ENCODE measurements around the gene SENP7. TPM values are rescaled to one million over a fixed set of nuclear protein-coding genes. Genes with fewer than 3 reads are reported as not detected.

The SENP7 gene
- polyA plus RNA-seq, 1 of the 3 experiments (the other 2 are of a cell fraction), result 2.7 TPM

DNA sequence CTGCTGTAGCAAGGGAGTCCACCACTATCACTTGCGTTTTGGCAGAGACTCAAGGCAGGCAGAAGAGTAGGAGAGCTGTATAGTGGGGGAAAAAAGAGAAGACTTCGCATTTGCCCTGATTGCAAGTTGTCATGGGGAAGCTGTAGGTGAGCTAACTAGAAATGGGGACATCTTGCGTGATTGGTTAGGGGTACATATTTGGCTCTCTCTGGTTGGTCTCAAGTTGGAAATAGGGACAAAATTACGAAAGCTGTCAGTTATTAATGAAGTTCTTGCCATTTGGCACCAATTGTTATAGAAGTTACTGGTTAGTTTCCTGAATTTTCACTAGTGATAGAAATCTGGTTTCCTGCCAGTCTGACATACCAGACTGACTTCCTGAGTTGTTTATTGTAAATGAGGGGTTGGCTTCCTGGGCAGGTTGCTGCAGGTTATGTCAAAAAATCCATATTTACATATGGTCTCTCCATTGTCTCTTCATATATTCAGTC lies 8.2 kb upstream of the SENP7 start:
- H3K27me3 ChIP-seq (ENCODE audit: insufficient read depth), result no peaks in the 10 kb centered on the region
- no peak overlapping the region for H3K4me2 ChIP-seq
- H3F3A ChIP-seq (replicated peaks; ENCODE audit: insufficient read depth), result peaks cover 2% of the 10 kb centered on the region
- no peaks in the 10 kb centered on the region for H3K9me3 ChIP-seq
- POLR2A ChIA-PET, result no interaction called here
- H3K4me1 ChIP-seq (ENCODE audit: control insufficient read depth in 1 of 2, insufficient read depth in 2 of 2, low read depth in 1 of 2, low read length in 1 of 2), result no peaks in the 10 kb centered on the region
- no peak overlapping the region for H3K9ac ChIP-seq
- TF ChIP-seq TEAD4 (IDR thresholded peaks at IDR 0.05; ENCODE audit: borderline replicate concordance, insufficient read depth), result no peak
- TF ChIP-seq, protein P1, sequence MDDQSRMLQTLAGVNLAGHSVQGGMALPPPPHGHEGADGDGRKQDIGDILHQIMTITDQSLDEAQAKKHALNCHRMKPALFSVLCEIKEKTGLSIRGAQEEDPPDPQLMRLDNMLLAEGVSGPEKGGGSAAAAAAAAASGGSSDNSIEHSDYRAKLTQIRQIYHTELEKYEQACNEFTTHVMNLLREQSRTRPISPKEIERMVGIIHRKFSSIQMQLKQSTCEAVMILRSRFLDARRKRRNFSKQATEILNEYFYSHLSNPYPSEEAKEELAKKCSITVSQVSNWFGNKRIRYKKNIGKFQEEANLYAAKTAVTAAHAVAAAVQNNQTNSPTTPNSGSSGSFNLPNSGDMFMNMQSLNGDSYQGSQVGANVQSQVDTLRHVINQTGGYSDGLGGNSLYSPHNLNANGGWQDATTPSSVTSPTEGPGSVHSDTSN (IDR thresholded peaks at IDR 0.05), result no peak
- TF ChIP-seq RAD21 (IDR thresholded peaks at IDR 0.05; ENCODE audit: low read length), result no peak
- TF ChIP-seq MXI1 (IDR thresholded peaks at IDR 0.05; ENCODE audit: low read depth, low read length), result no peak
- TF ChIP-seq FOXM1 (IDR thresholded peaks at IDR 0.05; ENCODE audit: low read depth), result no peak
- TF ChIP-seq, protein P2, sequence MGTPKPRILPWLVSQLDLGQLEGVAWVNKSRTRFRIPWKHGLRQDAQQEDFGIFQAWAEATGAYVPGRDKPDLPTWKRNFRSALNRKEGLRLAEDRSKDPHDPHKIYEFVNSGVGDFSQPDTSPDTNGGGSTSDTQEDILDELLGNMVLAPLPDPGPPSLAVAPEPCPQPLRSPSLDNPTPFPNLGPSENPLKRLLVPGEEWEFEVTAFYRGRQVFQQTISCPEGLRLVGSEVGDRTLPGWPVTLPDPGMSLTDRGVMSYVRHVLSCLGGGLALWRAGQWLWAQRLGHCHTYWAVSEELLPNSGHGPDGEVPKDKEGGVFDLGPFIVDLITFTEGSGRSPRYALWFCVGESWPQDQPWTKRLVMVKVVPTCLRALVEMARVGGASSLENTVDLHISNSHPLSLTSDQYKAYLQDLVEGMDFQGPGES (IDR thresholded peaks at IDR 0.05; ENCODE audit: low read depth, low read length), result no peak
- TF ChIP-seq YY1 (IDR thresholded peaks at IDR 0.05; ENCODE audit: low read depth), result no peak
- no peak for TF ChIP-seq CHD2 (IDR thresholded peaks at IDR 0.05; ENCODE audit: low read length, partially characterized antibody)
- TF ChIP-seq RXRA (IDR thresholded peaks at IDR 0.05; ENCODE audit: borderline replicate concordance, low read depth), result no peak
- H4K20me1 ChIP-seq (ENCODE audit: insufficient read depth), result no peaks in the 10 kb centered on the region
- no peak overlapping the region for H3K4me3 ChIP-seq (ENCODE audit: low read depth in 2 of 2, low read length in 1 of 2)
- CTCF ChIA-PET, result interaction anchor here (1.5 kb wide), 1 partner anchor 52 kb away, joined by 4 read pairs; the partner anchor contains the start of gene PCNP
- DNase-seq, result no peak
- no peaks in the 10 kb centered on the region for H3K9me2 ChIP-seq
- 75% methylated on average over 4 of the region's 4 CpGs for WGBS (ENCODE audit: low lambda C conversion rate)
- no peaks in the 10 kb centered on the region for H3K79me2 ChIP-seq (ENCODE audit: insufficient read depth)
- no peaks in the 10 kb centered on the region for H3K36me3 ChIP-seq (replicated peaks in 1 of 2; ENCODE audit: control insufficient read depth in 1 of 2, insufficient read depth in 2 of 2, low read length in 1 of 2)
- H3K27ac ChIP-seq (ENCODE audit: low read depth in 2 of 2, low read length in 1 of 2), result no peak overlapping the region
- no peak overlapping the region for H2AFZ ChIP-seq (ENCODE audit: low read depth)

DNA sequence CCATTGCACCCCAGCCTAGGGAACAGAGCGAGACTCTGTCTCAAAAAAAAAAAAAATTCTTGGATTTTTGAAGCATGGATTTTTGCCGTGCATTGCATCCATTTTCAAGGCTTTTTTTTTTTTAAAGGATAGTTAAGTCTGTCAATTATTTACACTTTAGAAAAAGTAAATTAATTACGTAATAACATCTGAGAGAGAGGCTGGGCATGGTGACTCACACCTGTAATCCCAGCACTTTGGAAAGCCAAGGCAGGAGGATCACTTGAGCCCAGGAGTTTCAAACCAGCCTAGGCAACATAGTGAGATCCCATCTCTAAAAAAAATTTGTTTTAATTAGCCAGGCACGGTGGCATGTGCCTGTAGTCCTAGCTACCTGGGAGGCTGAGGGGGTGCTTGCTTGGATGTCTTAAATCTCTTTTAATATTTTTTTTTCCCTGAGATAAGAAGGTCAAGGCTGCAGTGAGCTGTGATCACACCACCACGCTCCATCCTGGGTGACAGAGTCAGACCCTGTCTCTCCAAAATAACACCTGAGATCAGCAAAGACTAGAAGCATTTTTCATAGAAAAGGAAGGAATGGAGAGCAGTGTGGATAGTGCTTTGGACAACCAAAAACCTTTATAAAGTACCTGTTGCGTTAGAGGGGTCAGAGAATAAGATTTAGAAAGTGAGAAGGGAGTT lies 6.8 kb upstream of the SENP7 start:
- 76% methylated on average over 6 of the region's 6 CpGs for WGBS (ENCODE audit: low lambda C conversion rate)
- Histone ChIP-seq H3K9ac (no peak overlapping the region), H3K4me3 (ENCODE audit: low read depth in 2 of 2, low read length in 1 of 2) (no peak overlapping the region), H3F3A (replicated peaks; ENCODE audit: insufficient read depth) (peaks cover 2% of the 10 kb centered on the region), H3K4me2 (no peak overlapping the region), H3K79me2 (ENCODE audit: insufficient read depth) (no peaks in the 10 kb centered on the region), H4K20me1 (ENCODE audit: insufficient read depth) (no peaks in the 10 kb centered on the region), H3K27ac (ENCODE audit: low read depth in 2 of 2, low read length in 1 of 2) (no peak overlapping the region), H3K27me3 (ENCODE audit: insufficient read depth) (no peaks in the 10 kb centered on the region), H3K36me3 (replicated peaks in 1 of 2; ENCODE audit: control insufficient read depth in 1 of 2, insufficient read depth in 2 of 2, low read length in 1 of 2) (no peaks in the 10 kb centered on the region), H3K4me1 (ENCODE audit: control insufficient read depth in 1 of 2, insufficient read depth in 2 of 2, low read depth in 1 of 2, low read length in 1 of 2) (no peaks in the 10 kb centered on the region), H3K9me2 (no peaks in the 10 kb centered on the region), H2AFZ (ENCODE audit: low read depth) (no peak overlapping the region), H3K9me3 (no peaks in the 10 kb centered on the region)
- ChIA-PET CTCF (no interaction called here), POLR2A (no interaction called here)
- DNase-seq, result no peak
- TF ChIP-seq, protein P3, sequence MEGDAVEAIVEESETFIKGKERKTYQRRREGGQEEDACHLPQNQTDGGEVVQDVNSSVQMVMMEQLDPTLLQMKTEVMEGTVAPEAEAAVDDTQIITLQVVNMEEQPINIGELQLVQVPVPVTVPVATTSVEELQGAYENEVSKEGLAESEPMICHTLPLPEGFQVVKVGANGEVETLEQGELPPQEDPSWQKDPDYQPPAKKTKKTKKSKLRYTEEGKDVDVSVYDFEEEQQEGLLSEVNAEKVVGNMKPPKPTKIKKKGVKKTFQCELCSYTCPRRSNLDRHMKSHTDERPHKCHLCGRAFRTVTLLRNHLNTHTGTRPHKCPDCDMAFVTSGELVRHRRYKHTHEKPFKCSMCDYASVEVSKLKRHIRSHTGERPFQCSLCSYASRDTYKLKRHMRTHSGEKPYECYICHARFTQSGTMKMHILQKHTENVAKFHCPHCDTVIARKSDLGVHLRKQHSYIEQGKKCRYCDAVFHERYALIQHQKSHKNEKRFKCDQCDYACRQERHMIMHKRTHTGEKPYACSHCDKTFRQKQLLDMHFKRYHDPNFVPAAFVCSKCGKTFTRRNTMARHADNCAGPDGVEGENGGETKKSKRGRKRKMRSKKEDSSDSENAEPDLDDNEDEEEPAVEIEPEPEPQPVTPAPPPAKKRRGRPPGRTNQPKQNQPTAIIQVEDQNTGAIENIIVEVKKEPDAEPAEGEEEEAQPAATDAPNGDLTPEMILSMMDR (IDR thresholded peaks at IDR 0.05), result no peak
- TF ChIP-seq RXRA (IDR thresholded peaks at IDR 0.05; ENCODE audit: borderline replicate concordance, low read depth) (no peak), MXI1 (IDR thresholded peaks at IDR 0.05; ENCODE audit: low read depth, low read length) (no peak), NRF1 (IDR thresholded peaks at IDR 0.05; ENCODE audit: low read depth, low read length) (no peak), JUND (IDR thresholded peaks at IDR 0.05) (no peak), CHD2 (IDR thresholded peaks at IDR 0.05; ENCODE audit: low read length, partially characterized antibody) (no peak), RCOR1 (IDR thresholded peaks at IDR 0.05; ENCODE audit: low read length) (no peak), EP300 (IDR thresholded peaks at IDR 0.05; ENCODE audit: borderline replicate concordance in 1 of 2, low read depth in 1 of 2, low read length in 1 of 2) (no peak), POLR2AphosphoS5 (IDR thresholded peaks at IDR 0.05; ENCODE audit: low read depth, low read length) (no peak)
- TF ChIP-seq, protein P4, sequence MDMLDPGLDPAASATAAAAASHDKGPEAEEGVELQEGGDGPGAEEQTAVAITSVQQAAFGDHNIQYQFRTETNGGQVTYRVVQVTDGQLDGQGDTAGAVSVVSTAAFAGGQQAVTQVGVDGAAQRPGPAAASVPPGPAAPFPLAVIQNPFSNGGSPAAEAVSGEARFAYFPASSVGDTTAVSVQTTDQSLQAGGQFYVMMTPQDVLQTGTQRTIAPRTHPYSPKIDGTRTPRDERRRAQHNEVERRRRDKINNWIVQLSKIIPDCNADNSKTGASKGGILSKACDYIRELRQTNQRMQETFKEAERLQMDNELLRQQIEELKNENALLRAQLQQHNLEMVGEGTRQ (IDR thresholded peaks at IDR 0.05; ENCODE audit: borderline replicate concordance, low read depth, low read length), result no peak
- TF ChIP-seq, protein P5, sequence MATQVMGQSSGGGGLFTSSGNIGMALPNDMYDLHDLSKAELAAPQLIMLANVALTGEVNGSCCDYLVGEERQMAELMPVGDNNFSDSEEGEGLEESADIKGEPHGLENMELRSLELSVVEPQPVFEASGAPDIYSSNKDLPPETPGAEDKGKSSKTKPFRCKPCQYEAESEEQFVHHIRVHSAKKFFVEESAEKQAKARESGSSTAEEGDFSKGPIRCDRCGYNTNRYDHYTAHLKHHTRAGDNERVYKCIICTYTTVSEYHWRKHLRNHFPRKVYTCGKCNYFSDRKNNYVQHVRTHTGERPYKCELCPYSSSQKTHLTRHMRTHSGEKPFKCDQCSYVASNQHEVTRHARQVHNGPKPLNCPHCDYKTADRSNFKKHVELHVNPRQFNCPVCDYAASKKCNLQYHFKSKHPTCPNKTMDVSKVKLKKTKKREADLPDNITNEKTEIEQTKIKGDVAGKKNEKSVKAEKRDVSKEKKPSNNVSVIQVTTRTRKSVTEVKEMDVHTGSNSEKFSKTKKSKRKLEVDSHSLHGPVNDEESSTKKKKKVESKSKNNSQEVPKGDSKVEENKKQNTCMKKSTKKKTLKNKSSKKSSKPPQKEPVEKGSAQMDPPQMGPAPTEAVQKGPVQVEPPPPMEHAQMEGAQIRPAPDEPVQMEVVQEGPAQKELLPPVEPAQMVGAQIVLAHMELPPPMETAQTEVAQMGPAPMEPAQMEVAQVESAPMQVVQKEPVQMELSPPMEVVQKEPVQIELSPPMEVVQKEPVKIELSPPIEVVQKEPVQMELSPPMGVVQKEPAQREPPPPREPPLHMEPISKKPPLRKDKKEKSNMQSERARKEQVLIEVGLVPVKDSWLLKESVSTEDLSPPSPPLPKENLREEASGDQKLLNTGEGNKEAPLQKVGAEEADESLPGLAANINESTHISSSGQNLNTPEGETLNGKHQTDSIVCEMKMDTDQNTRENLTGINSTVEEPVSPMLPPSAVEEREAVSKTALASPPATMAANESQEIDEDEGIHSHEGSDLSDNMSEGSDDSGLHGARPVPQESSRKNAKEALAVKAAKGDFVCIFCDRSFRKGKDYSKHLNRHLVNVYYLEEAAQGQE (IDR thresholded peaks at IDR 0.05; ENCODE audit: low read depth, low read length), result no peak

Measured in SK-N-SH (cell line).